Hepatocyte (in vitro differentiated cells): ENCODE measurements around the gene KIF6. TPM values are rescaled to one million over a fixed set of nuclear protein-coding genes. Genes with fewer than 3 reads are reported as not detected.

Experiments
- DNase-seq: peaks from one replicate; pipeline ENCODE4 v3.0.0-alpha.2; 2016; ENCODE audit warnings: low spot score
- H2AFZ ChIP-seq: fragments of 200-600 bp; sonication (generic); 2 replicates; pipeline ENCODE4 v1.6.0; 2016; ENCODE audit warnings: antibody characterized with exemption, mild to moderate bottlenecking
- H3K27ac ChIP-seq: fragments of 200-600 bp; sonication (generic); 2 replicates; pipeline ENCODE4 v1.5.1; 2016; ENCODE audit warnings: mild to moderate bottlenecking
- H3K27me3 ChIP-seq: fragments of 200-600 bp; sonication (generic); 2 replicates; pipeline ENCODE4 v1.6.1; 2016
- H3K36me3 ChIP-seq: fragments of 200-600 bp; sonication (generic); replicated peaks from 2 replicates; pipeline ENCODE4 v1.5.1; 2016; ENCODE audit warnings: low read depth; ENCODE audit not compliant: insufficient read depth
- H3K4me1 ChIP-seq: fragments of 200-600 bp; sonication (generic); 2 replicates; pipeline ENCODE4 v1.5.1; 2016; ENCODE audit warnings: mild to moderate bottlenecking, moderate library complexity; ENCODE audit not compliant: insufficient read depth
- H3K4me2 ChIP-seq: fragments of 200-600 bp; sonication (generic); 2 replicates; pipeline ENCODE4 v1.6.0; 2016
- H3K4me3 ChIP-seq: fragments of 200-600 bp; sonication (generic); 2 replicates; pipeline ENCODE4 v1.5.1; 2016; ENCODE audit warnings: mild to moderate bottlenecking
- H3K79me2 ChIP-seq: fragments of 200-600 bp; sonication (generic); 2 replicates; pipeline ENCODE4 v1.6.0; 2017; ENCODE audit warnings: mild to moderate bottlenecking
- H3K9me2 ChIP-seq: fragments of 200-600 bp; sonication (generic); replicated peaks from 2 replicates; pipeline ENCODE4 v1.6.0; 2017; ENCODE audit warnings: mild to moderate bottlenecking; ENCODE audit not compliant: insufficient read depth
- H3K9me3 ChIP-seq: fragments of 200-600 bp; sonication (generic); 2 replicates; pipeline ENCODE4 v1.5.1; 2016; ENCODE audit warnings: low read depth, mild to moderate bottlenecking
- H4K20me1 ChIP-seq: fragments of 200-600 bp; sonication (generic); 2 replicates; pipeline ENCODE4 v1.6.0; 2016; ENCODE audit warnings: mild to moderate bottlenecking; ENCODE audit not compliant: insufficient read depth, poor library complexity, severe bottlenecking
- CTCF ChIP-seq: fragments of 200-600 bp; sonication (generic); IDR thresholded peaks from 2 replicates; pipeline ENCODE4 v1.5.1; 2016; ENCODE audit warnings: antibody characterized with exemption, mild to moderate bottlenecking; ENCODE audit not compliant: poor library complexity
- EZH2 ChIP-seq: fragments of 200-600 bp; sonication (generic); IDR thresholded peaks from 2 replicates; pipeline ENCODE4 v1.6.1; 2016; ENCODE audit warnings: antibody characterized with exemption, mild to moderate bottlenecking, borderline replicate concordance
- EZH2phosphoT487 ChIP-seq: fragments of 200-600 bp; sonication (generic); IDR thresholded peaks from one replicate; pipeline ENCODE4 v1.6.1; 2018; ENCODE audit warnings: antibody characterized with exemption, mild to moderate bottlenecking, low read depth, moderate library complexity; ENCODE audit not compliant: unreplicated experiment, severe bottlenecking
- WGBS: methylation state at CpG from one replicate; pipeline ENCODE4 v1.1.6; 2016; ENCODE audit warnings: low lambda C conversion rate; ENCODE audit errors: missing lambda C conversion rate; 5-methylcytosine and 5-hydroxymethylcytosine counted together
- polyA plus RNA-seq: library from polyadenylated mRNA; unstranded; fragments of >200 nt; fragmentation: Nextera tagmentation; extraction: Ambion mirVana; gene quantifications from 2 replicates; pipeline ENCODE4 v1.2.1, GENCODE V29; 2016
- total RNA-seq: library from RNA; depleted of rRNA; stranded (reverse); fragments of >200 nt; gene quantifications from 2 replicates; pipeline ENCODE4 v1.2.3, GENCODE V29; 2014

KIF6 gene
- total and polyA plus RNA-seq, 2 experiments from 2014 or later: 0.87 to 2.3 TPM

GRCh38 chr6:39378175-39378959 lies 346.8 kb downstream of the KIF6 start:
- Histone ChIP-seq H3K79me2 (no peaks in the 10 kb centered on the region), H3K4me2 (no peak overlapping the region), H3K9me2 (no peaks in the 10 kb centered on the region), H3K4me1 (peaks cover 16% of the 10 kb centered on the region), H3K36me3 (no peaks in the 10 kb centered on the region), H4K20me1 (no peaks in the 10 kb centered on the region), H2AFZ (no peak overlapping the region), H3K27me3 (peaks cover 5% of the 10 kb centered on the region), H3K9me3 (no peaks in the 10 kb centered on the region), H3K4me3 (no peak overlapping the region), H3K27ac (no peak overlapping the region)
- no peak for TF ChIP-seq EZH2phosphoT487
- TF ChIP-seq CTCF: no peak
- no peak for TF ChIP-seq EZH2
- 71% methylated on average over 10 of the region's 10 CpGs for WGBS
- DNase-seq: no peak

- no peak overlapping the region for H3K27ac ChIP-seq
- 8% methylated on average over 6 of the region's 6 CpGs for WGBS
- H3K4me1 ChIP-seq: peaks cover 16% of the 10 kb centered on the region
- no peaks in the 10 kb centered on the region for H3K9me2 ChIP-seq
- no peaks in the 10 kb centered on the region for H3K79me2 ChIP-seq
- no peaks in the 10 kb centered on the region for H3K36me3 ChIP-seq
- TF ChIP-seq CTCF: peak; percentile 91
- TF ChIP-seq EZH2: no peak
- TF ChIP-seq EZH2phosphoT487: no peak
- no peak overlapping the region for H3K4me3 ChIP-seq
- H2AFZ ChIP-seq: peak overlapping the region; percentile 55
- no peak overlapping the region for H3K4me2 ChIP-seq
- no peaks in the 10 kb centered on the region for H4K20me1 ChIP-seq
- peaks cover 5% of the 10 kb centered on the region for H3K27me3 ChIP-seq
- H3K9me3 ChIP-seq: no peaks in the 10 kb centered on the region
- peak; percentile 88 for DNase-seq
Measured at GRCh38 chr6:39377539-39377950, 347.7 kb downstream of the KIF6 start.

GRCh38 chr6:39375405-39375804 lies 349.8 kb downstream of the KIF6 start:
- Histone ChIP-seq H3K27me3 (no peaks in the 10 kb centered on the region), H3K27ac (no peak overlapping the region), H3K9me2 (no peaks in the 10 kb centered on the region), H3K4me2 (no peak overlapping the region), H3K4me1 (peaks cover 16% of the 10 kb centered on the region), H3K36me3 (no peaks in the 10 kb centered on the region), H4K20me1 (no peaks in the 10 kb centered on the region), H2AFZ (no peak overlapping the region), H3K79me2 (no peaks in the 10 kb centered on the region), H3K4me3 (no peak overlapping the region), H3K9me3 (no peaks in the 10 kb centered on the region)
- TF ChIP-seq EZH2phosphoT487: no peak
- TF ChIP-seq EZH2: no peak
- no peak for TF ChIP-seq CTCF
- no peak for DNase-seq
- 87% methylated on average over 3 of the region's 3 CpGs for WGBS
